AG09319 (cell line): Measurements from ENCODE around the gene MAD1L1.

ENCODE experiments used
- DNase-seq: peaks from one replicate; pipeline ENCODE4 v3.0.0-alpha.2; 2010; ENCODE audit warnings: low read depth; ENCODE audit errors: extremely low read depth
- TF ChIP-seq, protein P1 (sequence below): IDR thresholded peaks from 2 replicates; pipeline ENCODE4 v1.5.1; 2011; ENCODE audit warnings: low read depth, mild to moderate bottlenecking, inconsistent platforms, low read length, moderate library complexity

MAD1L1 gene

GRCh38 chr7:2083362-2083761 is 149.4 kb downstream of the MAD1L1 start:
- TF ChIP-seq, protein P1, sequence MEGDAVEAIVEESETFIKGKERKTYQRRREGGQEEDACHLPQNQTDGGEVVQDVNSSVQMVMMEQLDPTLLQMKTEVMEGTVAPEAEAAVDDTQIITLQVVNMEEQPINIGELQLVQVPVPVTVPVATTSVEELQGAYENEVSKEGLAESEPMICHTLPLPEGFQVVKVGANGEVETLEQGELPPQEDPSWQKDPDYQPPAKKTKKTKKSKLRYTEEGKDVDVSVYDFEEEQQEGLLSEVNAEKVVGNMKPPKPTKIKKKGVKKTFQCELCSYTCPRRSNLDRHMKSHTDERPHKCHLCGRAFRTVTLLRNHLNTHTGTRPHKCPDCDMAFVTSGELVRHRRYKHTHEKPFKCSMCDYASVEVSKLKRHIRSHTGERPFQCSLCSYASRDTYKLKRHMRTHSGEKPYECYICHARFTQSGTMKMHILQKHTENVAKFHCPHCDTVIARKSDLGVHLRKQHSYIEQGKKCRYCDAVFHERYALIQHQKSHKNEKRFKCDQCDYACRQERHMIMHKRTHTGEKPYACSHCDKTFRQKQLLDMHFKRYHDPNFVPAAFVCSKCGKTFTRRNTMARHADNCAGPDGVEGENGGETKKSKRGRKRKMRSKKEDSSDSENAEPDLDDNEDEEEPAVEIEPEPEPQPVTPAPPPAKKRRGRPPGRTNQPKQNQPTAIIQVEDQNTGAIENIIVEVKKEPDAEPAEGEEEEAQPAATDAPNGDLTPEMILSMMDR: no peak
- no peak for DNase-seq

GRCh38 chr7:2082139-2082998 is 150.4 kb downstream of the MAD1L1 start:
- TF ChIP-seq, protein P1: no peak
- DNase-seq: peak; percentile 24

DNA sequence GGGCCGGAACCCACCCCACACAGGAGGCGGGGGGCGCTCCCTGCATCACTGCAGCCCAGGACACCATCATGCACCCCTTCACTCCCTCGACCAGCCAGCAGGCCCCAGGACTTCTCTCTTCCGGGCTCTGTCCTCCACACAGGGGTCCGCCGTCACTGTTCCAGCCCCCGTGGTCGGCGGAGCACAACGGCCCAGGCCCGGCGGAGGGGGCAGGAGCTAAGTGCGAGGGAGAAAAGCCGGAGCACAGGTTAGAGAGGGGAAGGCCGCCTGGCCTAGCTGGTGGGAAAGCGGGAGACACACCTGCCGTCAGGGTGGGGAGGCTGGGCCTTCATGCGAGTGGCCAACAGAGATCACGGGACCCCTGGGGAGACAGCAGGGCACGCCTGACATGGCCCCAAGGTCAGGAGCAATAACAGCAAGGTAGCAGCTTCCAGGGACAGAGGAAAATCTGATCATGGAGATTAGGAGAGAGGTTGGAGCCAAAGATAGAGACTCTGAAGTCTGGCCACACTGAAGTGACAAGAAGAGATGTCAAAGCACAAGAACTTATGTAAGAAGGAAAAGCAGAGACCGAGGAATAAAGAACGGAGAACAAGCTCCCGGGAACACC is 151.1 kb downstream of the MAD1L1 start:
- TF ChIP-seq, protein P1: no peak
- no peak for DNase-seq

DNA sequence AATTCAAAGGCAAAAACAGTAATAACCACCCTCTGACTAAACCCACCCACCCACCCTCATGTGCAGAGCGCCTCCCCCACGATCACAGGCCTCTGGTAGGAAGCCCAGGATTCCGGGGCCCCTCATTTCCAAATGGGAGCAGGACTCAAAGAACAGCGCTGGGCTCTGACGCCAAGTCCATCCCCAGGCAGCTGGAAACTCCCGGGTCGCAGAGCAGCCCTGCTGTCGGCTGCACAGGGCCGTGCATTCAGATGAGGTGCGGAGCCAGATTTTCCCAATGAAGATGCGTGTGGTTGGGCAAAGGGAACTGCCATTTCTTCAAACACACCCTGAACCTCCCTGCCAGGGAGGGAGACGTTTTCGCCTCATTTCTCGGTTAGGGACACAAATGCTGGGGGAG is 152.3 kb downstream of the MAD1L1 start:
- no peak for DNase-seq
- TF ChIP-seq, protein P1: no peak

DNA sequence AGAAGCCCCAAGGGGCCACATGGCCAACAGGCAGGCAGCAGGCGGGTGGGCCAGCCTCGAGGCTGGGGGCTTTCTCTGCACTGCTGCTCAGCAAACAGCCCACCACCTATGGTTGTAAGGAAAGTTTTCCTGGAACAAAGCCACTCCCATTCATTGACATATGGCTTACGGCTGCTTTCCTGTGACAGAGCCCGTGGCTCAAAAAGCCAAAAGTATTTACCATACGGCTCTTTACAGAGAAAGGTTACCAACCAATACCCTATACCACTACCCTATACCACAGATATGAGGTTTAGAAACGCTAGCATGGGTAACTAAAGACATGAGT is 152.7 kb downstream of the MAD1L1 start:
- DNase-seq: no peak
- TF ChIP-seq, protein P1: no peak

DNA sequence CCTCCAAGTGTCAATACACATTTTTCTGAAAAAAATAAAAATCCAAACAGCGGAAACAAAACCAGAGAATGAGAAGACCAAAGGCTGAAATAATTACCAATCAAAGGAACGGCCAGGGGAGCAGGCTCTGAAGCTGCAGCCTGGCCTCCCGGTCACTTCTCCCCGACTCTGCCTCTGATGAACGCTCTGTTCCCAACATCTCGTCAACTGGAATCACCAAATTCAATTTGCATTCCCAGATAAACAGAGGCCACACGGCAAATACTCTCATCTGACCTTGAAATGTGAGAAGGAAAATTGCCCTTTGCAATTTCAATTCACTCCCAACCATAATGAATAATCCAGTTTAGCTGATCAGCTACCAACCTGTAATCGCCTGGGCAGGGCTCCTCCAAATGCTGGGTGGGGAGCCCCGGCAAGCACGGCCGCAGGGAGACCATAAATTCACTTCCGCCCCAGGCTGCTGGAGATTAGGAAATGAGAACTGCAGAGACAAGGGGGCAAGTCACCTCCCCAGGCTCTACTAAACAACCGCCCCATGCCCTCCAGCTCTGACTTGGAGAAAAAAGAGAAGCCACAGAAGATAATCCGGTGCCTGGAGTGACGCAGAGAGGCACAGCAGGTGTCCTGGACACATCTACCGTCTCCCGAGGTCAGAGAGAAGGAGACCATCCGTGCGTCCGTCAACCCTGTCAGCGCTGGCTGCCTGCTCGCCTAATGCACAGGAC is 153.2 kb downstream of the MAD1L1 start:
- TF ChIP-seq, protein P1: no peak
- DNase-seq: no peak

GRCh38 chr7:2078899-2079298 is 153.8 kb downstream of the MAD1L1 start:
- TF ChIP-seq, protein P1: no peak
- no peak for DNase-seq
